AG09309 (cell line): ENCODE data around the gene SLC22A15.
"Not testable (repeated sequence)": the region's sequence is repeated elsewhere in the genome, so short reads cannot be mapped to it uniquely, and the experiment has no call there.

Source experiments
- DNase-seq: peaks from one replicate; pipeline ENCODE4 v3.0.0-alpha.2; 2010; ENCODE audit warnings: low read depth
- H3K4me3 ChIP-seq: 2 replicates; pipeline ENCODE4 v1.5.1; 2011; ENCODE audit warnings: mild to moderate bottlenecking, low read depth, low read length, moderate library complexity; ENCODE audit not compliant: control insufficient read depth
- TF ChIP-seq, protein P1 (sequence below): IDR thresholded peaks from 2 replicates; pipeline ENCODE4 v1.5.1; 2011; ENCODE audit warnings: mild to moderate bottlenecking, low read depth, low read length, inconsistent platforms; ENCODE audit not compliant: insufficient read depth, control insufficient read depth; ENCODE audit errors: missing control alignments

SLC22A15 gene

DNA sequence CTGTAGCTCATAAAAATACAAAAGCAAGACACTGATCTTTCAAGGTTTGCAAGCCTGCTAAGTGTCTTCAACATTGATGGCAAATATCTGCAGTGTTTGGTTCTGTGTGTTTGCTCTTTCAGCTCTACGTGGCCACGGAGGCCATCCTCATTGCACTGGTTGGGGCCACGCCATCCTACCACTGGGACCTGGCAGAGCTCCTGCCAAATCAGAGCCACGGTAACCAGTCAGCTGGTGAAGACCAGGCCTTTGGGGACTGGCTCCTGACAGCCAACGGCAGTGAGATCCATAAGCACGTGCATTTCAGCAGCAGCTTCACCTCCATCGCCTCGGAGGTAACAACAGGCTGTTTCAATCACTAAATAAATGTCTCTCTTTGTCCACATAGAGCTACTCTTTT is 15.6 kb downstream of the SLC22A15 start:
- DNase-seq = no peak
- no peak overlapping the region for H3K4me3 ChIP-seq
- TF ChIP-seq, protein P1, sequence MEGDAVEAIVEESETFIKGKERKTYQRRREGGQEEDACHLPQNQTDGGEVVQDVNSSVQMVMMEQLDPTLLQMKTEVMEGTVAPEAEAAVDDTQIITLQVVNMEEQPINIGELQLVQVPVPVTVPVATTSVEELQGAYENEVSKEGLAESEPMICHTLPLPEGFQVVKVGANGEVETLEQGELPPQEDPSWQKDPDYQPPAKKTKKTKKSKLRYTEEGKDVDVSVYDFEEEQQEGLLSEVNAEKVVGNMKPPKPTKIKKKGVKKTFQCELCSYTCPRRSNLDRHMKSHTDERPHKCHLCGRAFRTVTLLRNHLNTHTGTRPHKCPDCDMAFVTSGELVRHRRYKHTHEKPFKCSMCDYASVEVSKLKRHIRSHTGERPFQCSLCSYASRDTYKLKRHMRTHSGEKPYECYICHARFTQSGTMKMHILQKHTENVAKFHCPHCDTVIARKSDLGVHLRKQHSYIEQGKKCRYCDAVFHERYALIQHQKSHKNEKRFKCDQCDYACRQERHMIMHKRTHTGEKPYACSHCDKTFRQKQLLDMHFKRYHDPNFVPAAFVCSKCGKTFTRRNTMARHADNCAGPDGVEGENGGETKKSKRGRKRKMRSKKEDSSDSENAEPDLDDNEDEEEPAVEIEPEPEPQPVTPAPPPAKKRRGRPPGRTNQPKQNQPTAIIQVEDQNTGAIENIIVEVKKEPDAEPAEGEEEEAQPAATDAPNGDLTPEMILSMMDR = no peak

DNA sequence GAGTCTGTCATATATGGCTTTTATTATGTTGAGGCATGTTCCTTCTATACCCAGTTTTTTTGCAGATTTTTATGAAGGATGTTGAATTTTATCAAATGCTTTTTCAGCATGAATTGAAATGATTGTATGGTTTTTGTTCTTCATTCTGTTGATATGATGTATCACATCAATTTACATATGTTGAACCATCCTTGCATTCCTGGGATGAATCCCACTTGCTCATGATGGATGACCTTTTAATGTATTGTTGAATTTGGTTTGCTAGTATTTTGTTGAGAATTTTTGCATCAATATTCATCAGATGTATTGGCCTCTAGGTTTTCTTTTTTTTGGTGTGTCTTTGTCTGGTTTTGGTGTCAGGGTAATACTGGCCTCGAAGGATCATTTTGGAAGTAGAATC is 21.6 kb downstream of the SLC22A15 start:
- not testable (repeated sequence) for DNase-seq, H3K4me3 ChIP-seq

DNA sequence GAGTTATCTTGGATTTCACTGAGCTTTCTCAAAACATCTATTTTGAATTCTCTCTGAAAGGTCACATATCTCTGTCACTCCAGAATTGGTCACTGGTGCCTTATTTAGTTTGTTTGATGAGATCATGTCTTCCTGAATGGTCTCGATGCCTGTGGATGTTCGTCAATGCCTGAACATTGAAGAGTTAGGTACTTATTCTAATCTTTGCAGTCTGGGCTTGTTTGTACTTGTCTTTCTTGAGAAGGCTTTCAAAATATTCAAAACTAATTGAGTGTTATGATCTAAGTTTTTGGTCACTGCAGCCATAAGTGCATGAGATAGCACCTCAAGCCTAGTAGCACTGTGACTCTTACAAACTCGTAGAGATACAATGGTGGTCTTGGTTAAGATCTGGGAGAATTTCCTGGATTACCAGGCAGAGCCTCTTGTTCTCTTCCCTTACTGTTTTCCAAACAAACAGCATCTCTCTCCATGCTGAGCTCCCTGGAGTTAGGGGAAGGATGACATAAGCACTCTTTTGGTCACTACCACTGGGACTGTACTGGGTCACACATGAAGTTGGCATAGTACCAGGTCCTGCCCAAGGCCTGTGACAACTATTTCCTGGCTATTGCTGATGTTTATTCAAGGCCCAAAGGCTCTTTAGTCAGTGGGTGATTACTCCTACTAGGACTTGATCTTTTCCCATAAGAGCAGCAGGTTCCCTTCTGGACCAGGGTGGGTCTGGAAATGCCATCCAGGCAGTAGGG is 25.6 kb downstream of the SLC22A15 start:
- TF ChIP-seq, protein P1 = no peak
- no peak overlapping the region for H3K4me3 ChIP-seq
- DNase-seq = no peak

DNA sequence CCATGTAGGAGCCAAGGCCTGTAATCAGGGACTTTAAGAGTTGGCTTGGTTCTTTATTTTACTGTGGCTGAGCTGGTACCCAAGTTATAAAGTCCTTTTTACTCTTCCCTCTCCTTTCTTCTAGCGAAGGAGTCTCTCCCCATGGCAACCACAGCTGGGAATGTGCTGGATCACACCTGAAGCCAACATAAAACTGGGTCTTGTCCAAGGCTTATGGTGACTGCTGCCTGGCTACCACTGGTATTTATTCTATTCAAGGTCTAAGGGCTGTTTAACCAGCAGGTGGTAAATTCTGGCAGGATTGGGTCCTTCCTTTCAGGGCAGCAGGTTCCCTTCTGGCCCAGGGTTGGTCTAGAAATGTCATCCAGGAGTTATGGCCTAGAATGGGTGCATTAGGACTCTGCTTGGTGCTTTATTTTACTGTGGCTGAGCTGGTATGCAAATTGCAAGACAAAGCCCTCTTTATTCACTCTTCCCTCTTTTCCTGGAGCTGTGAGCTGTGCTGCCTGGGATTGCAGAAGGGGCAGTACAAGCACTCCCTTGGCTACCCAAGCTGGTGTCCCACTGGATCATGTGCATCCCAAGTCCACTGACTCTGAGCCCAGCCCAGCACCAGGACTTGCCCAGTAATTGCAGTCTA is 26.6 kb downstream of the SLC22A15 start:
- TF ChIP-seq, protein P1 = no peak
- no peak overlapping the region for H3K4me3 ChIP-seq
- no peak for DNase-seq

DNA sequence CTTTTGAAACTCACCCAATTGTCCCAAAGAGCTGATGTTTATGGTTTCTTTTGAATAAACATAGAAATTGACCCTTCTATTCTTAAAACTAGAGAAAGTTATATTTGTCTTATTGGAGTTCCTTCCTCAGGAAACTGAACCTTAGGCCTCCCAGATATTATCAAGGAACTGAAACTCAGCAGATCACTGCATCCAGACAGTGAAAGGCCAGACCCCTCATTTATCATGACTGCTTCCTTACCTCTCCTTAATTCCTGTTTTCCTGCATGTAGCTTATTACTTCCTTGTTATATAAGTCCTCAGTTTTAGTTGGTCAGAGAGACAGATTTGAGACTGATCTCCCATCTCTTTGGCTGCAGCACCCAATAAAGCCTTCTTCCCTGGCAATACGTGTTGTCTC is 27.5 kb downstream of the SLC22A15 start:
- no peak overlapping the region for H3K4me3 ChIP-seq
- DNase-seq = no peak
- TF ChIP-seq, protein P1 = no peak

DNA sequence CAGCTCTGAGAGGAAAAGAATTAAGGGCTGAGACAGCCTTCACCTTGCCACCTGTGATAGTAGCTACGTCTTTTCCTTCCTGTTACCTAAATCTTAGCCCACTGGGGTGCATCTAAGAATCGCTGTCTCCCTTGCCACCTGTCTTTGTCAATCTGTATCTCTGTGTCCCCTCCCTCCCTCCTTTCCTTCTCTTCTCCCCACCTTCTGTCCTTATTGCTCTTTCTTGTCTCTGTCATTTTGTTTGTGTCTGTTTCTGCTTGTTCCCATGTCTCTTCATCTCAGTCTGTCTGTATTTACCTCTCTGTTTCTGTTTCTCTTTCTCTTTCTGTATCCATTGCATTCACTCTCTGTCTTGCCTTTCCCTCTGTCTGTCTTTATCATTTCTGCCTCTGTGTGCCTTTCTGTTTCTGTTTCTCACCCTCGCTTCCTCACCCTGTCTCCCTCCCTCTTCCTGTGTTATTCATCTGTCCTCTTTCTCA is 30.2 kb downstream of the SLC22A15 start:
- no peak overlapping the region for H3K4me3 ChIP-seq
- TF ChIP-seq, protein P1 = no peak
- no peak for DNase-seq

DNA sequence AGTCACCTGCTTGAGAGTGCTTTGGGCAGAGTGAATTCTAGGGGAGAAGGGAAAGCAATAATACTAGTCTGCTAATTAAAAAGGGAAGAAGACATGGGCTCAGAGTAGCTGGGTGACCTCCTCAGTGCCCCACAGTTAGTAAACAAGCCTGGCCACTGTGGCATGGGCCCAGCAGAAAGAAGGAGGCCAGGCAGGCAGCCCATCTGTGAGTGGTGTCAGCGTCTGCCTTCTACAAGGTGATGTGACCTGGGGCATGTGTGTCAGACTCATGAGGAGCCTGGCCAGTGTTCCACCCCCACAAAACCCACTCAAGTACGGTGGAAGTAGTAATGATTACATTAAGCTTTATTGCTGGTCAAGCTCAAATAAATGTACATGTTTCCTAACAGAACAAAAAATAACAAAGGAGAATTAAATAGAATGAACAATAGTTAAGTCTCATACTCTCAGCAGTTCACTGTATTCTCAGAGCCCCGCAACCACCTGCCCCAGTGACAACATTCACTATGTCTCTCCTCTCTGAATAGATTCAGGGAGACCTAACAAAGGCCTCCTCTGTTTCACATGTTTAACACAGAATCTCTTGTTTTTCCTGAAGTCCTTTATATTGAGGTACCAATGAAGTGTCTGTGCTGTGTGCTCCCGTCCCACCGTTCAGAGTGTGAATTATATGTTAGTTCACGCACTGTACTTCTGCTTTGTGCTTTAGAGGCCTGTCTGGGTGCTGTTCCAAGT is 32.5 kb downstream of the SLC22A15 start:
- H3K4me3 ChIP-seq = no peak overlapping the region
- DNase-seq = no peak
- TF ChIP-seq, protein P1 = no peak
